C4-2B (cell line): Measurements from ENCODE around the gene POU5F2.

Source experiments
- H3K27ac ChIP-seq: fragments of 450-650 bp; 2 replicates; pipeline ENCODE4 v1.5.1; 2017
- ZFX ChIP-seq: fragments of 450-650 bp; IDR thresholded peaks from 2 replicates; pipeline ENCODE4 v1.6.1; 2017
- TF ChIP-seq, protein P1 (sequence below): fragments of 450-650 bp; conservative IDR thresholded peaks from 2 replicates; pipeline ENCODE4 v1.5.1; 2017; ENCODE audit warnings: mild to moderate bottlenecking

POU5F2 gene

DNA sequence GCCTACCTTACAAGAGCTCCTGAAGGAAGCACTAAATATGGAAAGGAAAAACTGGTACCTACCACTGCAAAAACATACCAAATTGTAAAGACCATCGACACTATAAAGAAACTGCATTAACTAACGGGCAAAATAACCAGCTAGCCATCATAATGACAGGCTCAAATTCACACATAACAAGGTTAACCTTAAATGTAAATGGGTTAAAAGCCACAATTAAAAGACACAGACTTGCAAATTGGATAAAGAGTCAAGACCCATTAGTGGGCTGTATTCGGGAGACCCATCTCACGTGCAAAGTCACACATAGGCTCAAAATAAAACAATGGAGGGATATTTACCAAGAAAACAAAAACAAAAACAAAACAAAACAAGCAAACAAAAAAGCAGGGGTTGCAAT is 49.4 kb downstream of the POU5F2 start:
- no peak for TF ChIP-seq ZFX
- TF ChIP-seq, protein P1, sequence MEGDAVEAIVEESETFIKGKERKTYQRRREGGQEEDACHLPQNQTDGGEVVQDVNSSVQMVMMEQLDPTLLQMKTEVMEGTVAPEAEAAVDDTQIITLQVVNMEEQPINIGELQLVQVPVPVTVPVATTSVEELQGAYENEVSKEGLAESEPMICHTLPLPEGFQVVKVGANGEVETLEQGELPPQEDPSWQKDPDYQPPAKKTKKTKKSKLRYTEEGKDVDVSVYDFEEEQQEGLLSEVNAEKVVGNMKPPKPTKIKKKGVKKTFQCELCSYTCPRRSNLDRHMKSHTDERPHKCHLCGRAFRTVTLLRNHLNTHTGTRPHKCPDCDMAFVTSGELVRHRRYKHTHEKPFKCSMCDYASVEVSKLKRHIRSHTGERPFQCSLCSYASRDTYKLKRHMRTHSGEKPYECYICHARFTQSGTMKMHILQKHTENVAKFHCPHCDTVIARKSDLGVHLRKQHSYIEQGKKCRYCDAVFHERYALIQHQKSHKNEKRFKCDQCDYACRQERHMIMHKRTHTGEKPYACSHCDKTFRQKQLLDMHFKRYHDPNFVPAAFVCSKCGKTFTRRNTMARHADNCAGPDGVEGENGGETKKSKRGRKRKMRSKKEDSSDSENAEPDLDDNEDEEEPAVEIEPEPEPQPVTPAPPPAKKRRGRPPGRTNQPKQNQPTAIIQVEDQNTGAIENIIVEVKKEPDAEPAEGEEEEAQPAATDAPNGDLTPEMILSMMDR = no peak

More for the DNA sequence above, 49.4 kb downstream of the POU5F2 start:
- H3K27ac ChIP-seq = no peak overlapping the region
